ENCODE data around the gene VARS2. TPM values are rescaled to one million over a fixed set of nuclear protein-coding genes. Genes with fewer than 3 reads are reported as not detected.

Gene VARS2
- total and polyA plus RNA-seq, 9 of the 15 experiments (the other 6 are each of a cell fraction or from before 2014, with no cell fraction given) = 1.6 to 53.6 (median 29.9) TPM

- TF ChIP-seq HDAC8 (tag; IDR thresholded peaks at IDR 0.05) = peak; percentile 44; the same call in 1 of the 2 replicates
- TF ChIP-seq ZNF717 (CRISPR knock-in tag; IDR thresholded peaks at IDR 0.05) = peak; percentile 45; the same call in 1 of the 2 replicates
- TF ChIP-seq MAFK (IDR thresholded peaks at IDR 0.05; ENCODE audit: low read length) = no peak; the same call in 1 of the 2 replicates
- TF ChIP-seq FOXJ3 (CRISPR knock-in tag; IDR thresholded peaks at IDR 0.05) = no peak
- no peak for TF ChIP-seq CREBBP (IDR thresholded peaks at IDR 0.05; ENCODE audit: low read depth, low read length)
- TF ChIP-seq ZNF75A (CRISPR knock-in tag; IDR thresholded peaks at IDR 0.05) = peak; percentile 58; the same call in 1 of the 2 replicates
- TF ChIP-seq DLX4 (CRISPR knock-in tag; IDR thresholded peaks at IDR 0.05) = no peak
- peak; percentile 60; the same call in 1 of the 2 replicates for TF ChIP-seq ZZZ3 (IDR thresholded peaks at IDR 0.05)
- no peak for TF ChIP-seq WHSC1 (IDR thresholded peaks at IDR 0.05; ENCODE audit: low read length)
- no peak for TF ChIP-seq NCOR1 (IDR thresholded peaks at IDR 0.05)
- 0 out of 2 replicates have a peak, but pooled peaks have one; percentile 55 for TF ChIP-seq SMARCE1 (IDR thresholded peaks at IDR 0.05)
- peak; percentile 80; the same call in 1 of the 2 replicates for TF ChIP-seq ZBTB17 (CRISPR knock-in tag; IDR thresholded peaks at IDR 0.05)
- peak; percentile 75; the same call in 1 of the 2 replicates for TF ChIP-seq ZNF77 (CRISPR knock-in tag; IDR thresholded peaks at IDR 0.05)
- no peak for TF ChIP-seq DIDO1 (tag; IDR thresholded peaks at IDR 0.05; ENCODE audit: low read depth)
- TF ChIP-seq CHD4 (IDR thresholded peaks at IDR 0.05; ENCODE audit: insufficient read depth, insufficient replicate concordance, low read depth, low read length, poor library complexity, severe bottlenecking) = no peak
- no peak for TF ChIP-seq CSDE1 (IDR thresholded peaks at IDR 0.05)
- TF ChIP-seq SNIP1 (IDR thresholded peaks at IDR 0.05; ENCODE audit: low read depth) = no peak
- peak; percentile 92 for TF ChIP-seq PHF8 (IDR thresholded peaks at IDR 0.05; ENCODE audit: borderline replicate concordance, low read length)
- TF ChIP-seq ZNF398 (CRISPR knock-in tag; IDR thresholded peaks at IDR 0.05) = no peak
- peak; percentile 64; the same call in 1 of the 2 replicates for TF ChIP-seq ZNF212 (CRISPR knock-in tag; IDR thresholded peaks at IDR 0.05)
- TF ChIP-seq PCBP1 (IDR thresholded peaks at IDR 0.05; ENCODE audit: low read depth, low read length, poor library complexity, severe bottlenecking) = no peak
- no peak for TF ChIP-seq TSC22D4 (tag; IDR thresholded peaks at IDR 0.05)
- no peak for TF ChIP-seq ZBTB34 (CRISPR knock-in tag; IDR thresholded peaks at IDR 0.05)
These were observed at the start of gene VARS2 (continued) for GRCh38 chr6:30914076-30914853.

Measured in K562 (cell line).